HG03520 (cell line): Measurements from ENCODE around the gene ZNF322.

ENCODE experiments used
- ATAC-seq: cut with Tn5 transposase; IDR thresholded peaks from one replicate; pipeline ENCODE4 v1.9.1; 2021; ENCODE audit warnings: mild to moderate bottlenecking, moderate library complexity; ENCODE audit not compliant: unreplicated experiment

The ZNF322 gene

DNA sequence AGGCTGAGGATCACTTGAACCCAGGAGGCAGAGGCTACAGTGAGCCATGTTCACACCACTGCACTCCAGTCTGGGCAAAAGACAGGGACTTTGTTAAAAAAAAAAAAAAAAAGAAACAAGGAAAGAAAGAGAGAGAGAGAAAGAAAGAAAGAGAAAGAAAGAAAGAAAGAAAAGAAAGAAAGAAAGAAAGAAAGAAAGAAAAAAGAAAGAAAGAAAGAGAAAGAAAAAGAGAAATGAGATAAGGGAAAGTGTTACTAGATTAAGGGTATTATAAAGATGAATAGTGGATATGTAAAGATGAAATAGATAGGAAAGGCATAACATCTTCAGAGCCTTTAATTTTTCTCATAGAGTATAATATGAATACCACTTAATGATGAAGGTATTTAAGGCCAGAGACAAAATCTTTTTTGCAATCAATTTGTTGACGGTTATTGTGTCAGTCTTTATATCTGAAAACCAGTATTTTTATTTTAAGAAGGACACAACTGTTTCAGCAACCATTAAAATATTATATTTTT is 36.1 kb downstream of the ZNF322 start:
- no peak for ATAC-seq

DNA sequence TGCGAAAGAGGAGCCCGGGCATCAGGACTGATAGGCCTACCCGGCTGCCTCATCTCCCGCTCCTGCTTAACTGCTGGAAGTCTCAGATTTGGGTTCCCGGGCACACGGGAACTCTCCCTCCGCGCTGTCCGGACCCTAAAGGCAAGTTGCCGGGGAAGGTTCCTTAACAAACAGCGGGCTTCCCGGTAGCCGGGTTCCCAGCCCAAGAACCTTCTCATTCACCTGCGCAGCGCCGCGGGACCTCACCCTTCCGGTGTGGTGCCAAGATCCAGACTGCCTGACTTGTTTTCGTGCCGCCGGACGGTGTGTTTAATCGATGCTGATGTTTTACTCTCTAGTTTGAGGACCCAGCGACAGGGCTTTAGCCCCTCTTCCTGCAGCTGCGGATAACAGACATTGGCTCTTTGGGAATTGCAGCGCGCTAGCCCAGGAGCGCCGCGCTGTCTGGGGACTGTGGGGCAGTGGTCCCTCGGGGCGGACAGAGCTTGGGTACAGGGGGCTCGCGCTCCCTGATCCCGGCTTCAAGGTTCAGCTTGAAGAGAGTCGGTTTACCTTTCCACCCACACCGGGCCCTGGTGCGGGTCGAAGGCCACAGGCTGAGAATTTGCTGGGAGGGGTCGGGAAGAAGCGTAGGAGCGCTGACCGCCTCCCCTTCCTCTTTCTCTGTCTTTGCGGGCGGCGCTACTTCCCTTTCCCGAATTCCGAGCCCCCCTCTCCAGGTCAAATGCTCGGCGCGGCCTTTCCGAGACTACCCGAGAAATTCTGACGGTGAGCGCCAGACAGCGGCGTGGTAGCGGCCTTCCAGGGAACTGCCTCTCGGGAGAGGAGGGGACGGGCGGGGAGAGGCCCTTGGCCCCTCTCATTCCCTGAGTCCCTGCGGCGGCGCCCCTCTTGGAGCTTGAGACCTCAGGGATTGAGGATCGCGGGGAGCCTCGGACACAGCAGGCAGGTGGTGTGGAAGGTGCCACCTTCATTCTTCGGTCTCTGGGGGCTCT is 45.6 kb downstream of the ZNF322 start:
- ATAC-seq, result no peak

DNA sequence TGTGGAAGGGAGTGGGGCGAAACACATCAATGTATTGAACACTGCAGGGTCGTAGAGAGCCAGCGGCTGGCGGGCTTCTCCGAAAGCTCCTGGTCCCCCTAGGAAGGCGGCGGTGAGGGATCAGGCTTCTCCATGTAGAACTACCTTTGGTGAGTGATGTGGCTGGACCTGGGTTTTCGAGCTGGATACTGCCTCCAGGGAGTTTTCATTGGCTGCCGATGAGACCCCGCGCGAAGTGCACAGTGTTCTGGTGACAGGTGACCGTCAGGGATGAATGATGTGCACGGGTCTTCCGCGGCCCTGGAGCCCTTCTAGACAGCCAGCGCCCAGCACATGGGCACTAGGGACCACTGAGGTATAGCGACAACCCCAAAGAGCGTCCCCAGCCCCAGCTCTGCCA is 46.3 kb downstream of the ZNF322 start:
- ATAC-seq, result no peak

DNA sequence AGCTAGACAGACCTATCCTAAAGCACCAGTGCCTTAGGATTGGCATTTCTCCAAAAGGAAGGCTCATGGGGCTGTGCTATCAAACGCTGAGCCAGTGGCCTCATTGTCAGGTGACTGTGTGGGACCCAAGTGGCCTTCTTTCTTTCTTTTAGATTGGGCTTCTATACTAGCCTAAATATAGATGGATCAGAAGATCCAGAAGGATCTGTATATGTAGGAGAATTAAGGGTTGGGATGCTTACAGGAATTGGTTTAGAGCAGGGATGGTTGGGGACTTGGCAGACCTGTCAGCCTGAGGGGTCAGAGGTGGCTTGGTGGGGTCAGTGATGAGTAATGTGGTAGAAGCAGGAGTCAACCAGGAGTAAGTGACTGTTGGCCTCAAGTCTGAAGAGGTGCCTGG is 47.9 kb downstream of the ZNF322 start:
- ATAC-seq, result no peak

DNA sequence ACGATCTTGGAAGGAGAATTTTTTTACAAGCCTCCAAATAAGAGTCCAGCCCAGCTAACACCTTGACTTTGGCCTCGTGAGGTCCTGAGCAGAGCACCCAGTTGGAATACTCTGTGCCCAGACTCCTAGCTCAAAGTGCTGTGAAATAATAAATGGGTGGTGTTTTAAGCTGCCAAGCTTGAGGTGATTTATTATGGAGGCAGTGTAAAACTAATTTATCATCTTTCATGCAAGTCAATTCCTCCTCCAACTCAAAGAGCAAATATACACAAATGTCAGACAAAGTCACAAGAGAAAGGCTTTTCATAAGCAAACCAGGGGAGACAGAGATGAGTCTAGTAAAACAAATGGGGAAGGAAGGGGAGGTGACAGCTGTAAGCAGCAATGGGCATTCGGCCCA is 50.1 kb downstream of the ZNF322 start:
- ATAC-seq, result no peak

DNA sequence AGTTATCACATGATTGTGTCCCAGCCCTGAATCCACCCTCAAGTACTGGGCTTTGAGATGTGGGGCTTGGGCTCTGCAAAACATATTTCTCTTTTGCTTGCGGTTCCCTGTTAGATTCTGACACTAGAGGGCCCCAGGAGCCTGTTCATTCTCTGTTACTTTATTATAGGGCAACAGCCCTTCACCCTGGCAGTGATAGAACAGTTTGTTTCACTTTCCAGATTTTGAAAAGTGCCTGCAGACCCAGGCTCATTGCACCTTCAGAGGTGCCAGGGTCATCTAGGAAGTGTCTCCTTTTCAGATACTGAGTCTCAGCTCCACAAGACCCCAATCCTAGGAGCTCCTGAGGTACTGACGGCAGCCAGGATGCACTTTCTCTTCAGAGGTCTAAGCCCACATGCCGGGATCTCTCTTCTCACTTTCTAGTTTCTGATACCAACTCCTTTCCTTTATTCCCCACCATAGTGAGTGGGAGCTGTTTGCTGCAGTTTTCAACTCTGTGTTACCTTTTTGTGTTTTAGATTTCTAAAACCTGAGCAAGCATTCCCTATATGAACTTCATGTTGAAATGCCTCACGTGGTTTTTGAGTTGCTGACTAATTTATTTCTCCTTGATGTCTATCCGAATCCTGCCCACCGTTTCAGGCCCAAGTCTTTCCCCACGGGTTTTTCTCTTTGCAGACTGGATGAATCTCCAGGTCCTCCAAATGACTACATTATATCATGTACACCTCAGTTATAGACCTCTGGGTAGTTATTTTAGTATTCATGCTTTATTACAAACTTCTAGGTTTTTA is 51.9 kb downstream of the ZNF322 start:
- ATAC-seq, result no peak

DNA sequence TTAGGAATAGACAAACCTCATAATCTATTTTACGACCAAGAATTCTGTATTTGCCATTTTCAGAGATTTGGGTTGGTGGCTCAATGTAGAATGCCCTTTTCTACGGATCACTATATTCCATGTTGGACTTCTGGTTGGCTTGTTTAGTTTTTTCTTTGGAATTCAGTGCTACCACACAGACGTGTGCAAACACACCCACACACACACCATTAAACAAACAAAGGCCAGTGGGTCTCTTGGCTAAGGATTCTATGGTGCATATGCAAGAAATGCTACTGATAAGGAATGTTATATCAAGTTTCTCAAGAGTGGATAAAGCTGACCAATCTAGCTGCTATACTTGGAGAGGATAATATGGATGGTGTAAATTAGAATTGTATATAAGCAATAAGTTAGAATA is 54.7 kb downstream of the ZNF322 start:
- ATAC-seq, result no peak

DNA sequence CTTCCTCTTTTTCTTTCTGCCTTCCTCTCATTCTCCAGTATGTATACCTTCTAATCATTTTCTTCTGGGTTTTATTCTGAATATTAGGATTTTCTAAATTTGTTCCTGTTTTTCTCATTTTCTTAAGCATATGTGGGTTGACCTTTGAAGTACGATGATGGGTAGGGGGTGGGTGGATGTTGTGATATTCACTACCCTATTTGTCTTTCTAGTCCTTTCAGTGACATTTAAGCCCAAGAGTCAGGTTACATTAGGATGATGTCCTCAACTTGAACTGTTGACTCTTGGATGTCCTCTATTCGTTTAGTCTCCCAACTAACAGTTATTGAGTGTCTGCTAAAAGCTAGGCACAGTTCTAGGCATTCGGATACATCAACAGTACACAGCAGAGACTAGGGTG is 55.5 kb downstream of the ZNF322 start:
- no peak for ATAC-seq

DNA sequence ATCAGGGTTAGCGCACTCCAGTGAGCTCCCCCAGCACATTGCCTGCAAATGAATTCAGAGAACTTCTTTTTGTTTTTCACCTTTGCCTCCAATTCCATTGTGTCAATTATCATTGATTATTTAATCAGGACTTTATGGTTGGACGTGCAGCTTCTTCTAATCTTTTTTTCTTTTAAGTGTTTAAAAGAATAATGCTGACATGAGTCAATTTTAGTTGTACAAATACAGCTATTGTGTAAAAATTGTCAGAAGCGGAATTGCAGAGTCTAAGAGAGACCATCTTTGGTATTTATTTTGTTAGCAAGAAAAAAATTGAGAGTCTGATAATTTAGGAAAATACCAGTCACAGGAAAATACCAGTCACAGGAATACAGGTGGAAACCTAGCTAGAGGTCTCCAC is 57.3 kb downstream of the ZNF322 start:
- no peak for ATAC-seq

DNA sequence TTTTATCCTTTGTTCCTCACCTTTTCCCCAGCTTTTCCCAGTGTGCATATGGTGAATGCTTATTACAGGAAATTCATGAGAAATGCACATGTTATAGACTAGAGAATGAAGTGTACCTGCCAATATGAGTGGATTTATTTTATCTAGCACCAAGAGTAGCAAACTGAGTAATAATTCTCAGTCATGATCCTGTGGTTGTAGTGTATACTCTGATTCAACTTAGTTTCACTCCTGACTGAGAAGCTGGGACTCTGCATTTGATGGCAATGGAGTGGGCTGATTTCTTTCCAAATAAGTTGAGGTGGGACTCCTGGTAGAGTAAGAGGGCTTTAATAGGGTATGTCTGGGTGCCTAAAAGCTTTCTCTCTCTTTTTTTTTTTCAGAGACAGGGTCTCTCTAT is 58.8 kb downstream of the ZNF322 start:
- no peak for ATAC-seq

DNA sequence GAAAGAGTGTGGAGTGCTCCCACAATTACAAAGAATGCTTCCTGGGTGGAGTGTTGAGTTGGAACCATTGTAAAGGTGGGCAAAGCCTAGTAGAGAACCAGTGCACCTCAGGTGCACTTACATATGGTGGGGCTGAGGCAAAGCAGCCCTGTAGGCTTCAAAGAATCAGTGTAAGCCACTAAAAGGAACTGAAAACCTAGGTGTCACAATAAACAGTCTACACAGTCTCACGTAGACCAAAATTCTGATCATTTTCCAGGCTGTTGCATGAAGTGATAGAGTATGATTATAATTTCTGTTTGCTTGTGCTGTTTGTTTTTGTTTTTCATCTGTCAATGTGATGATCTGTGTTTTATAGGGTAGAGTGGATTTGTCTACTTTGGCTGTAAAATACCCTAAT is 60.0 kb downstream of the ZNF322 start:
- ATAC-seq, result no peak

DNA sequence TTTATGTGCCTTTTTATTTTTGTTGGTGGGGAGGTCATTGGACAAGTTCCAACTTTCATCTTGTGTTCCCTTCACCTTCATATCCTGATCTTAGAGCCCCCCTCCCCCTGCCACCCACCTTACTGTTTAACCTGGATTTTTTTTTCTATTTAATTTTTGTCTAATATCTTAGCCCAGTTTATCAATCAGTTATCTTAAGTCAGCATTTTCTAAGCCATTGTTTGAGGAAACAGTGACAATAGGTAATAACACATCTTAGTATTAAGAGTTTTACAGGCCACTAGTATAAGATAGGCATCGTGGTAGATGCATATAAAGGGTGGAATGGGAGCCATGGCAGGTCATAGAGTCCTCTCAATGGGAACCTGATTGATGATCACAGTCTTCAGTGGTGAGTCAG is 60.4 kb downstream of the ZNF322 start:
- no peak for ATAC-seq

DNA sequence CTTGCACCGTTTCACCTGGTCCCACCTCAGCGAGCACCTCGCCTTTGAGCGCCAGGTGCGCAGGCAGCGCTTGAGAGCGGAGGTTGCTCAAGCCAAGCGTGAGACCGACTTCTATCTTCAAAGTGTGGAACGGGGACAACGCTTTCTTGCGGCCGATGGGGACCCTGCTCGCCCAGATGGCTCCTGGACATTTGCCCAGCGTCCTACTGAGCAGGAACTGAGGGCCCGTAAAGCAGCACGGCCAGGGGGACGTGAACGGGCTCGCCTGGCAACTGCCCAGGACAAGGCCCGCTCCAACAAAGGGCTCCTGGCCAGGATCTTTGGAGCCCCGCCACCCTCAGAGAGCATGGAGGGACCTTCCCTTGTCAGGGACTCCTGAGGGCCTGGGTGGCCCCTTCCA is 61.3 kb downstream of the ZNF322 start:
- ATAC-seq, result no peak

DNA sequence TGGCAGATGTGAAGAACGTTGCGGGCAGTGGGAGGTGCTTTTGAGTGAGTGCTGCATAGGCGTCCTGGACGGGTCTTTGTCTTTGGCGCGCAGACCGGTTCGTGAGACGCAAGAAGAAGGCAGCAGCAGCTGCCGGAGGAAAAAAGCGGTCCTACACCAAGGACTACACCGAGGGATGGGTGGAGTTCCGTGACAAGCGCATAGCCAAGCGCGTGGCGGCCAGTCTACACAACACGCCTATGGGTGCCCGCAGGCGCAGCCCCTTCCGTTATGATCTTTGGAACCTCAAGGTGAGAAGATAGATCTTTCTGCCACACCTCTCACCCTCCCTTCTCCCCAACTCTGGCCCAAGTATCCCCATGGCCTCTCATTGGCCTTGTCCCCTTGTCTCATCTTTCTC is 61.7 kb downstream of the ZNF322 start:
- ATAC-seq, result no peak

DNA sequence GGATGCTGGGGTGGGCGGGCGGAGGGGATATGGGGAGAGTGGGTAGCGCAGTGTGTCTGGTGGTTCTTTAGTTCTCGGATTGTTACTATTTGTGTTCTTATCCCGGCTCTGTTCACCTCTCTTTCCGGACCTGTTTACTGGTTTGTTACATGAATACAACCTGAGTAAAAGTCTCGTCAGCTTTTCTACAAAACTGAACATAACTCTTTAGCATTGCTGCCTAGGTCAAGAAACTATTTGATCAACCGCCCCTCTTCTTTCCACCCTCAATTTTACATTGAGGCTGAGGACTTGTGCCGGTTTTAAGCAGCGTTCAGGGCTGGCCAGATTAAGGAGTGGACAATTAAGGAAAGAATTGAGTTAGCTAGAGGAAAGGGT is 62.2 kb downstream of the ZNF322 start:
- ATAC-seq, result no peak

DNA sequence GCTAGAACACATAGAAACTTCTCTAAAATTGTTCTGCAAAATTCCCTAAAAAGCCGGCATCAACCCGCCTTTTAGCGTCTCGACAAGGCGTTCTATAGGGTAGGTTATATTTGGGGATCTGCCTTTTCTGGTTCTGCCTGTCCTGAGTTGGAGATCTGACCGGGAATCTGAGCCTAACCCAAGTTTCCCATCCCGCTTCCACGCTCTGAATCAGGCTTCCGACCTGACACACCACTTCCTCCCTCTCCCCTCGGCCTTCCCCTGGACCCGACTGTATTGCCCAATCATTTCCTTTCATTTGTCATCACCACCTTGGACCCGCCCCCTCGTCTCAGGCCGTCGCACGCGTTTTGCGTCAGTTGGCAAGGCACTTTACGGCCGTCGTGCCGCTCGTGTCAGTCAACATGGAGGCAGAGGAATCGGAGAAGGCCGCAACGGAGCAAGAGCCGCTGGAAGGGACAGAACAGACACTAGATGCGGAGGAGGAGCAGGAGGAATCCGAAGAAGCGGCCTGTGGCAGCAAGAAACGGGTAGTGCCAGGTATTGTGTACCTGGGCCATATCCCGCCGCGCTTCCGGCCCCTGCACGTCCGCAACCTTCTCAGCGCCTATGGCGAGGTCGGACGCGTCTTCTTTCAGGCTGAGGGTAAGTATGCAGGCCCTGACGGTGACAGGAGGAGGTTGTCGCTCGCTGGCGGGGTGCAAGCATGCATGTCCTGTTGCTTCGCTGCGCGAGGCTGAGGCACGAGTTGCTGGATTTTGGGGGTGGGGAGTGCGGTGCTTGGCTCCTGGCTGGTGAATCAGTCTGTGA is 62.8 kb downstream of the ZNF322 start, which contains the start of gene ABT1:
TSS of gene ABT1 (plus strand) at position 375 of the 810 bp plus-strand sequence. CDS start at position 405, 30 bp downstream.
- peak; percentile 74 for ATAC-seq

DNA sequence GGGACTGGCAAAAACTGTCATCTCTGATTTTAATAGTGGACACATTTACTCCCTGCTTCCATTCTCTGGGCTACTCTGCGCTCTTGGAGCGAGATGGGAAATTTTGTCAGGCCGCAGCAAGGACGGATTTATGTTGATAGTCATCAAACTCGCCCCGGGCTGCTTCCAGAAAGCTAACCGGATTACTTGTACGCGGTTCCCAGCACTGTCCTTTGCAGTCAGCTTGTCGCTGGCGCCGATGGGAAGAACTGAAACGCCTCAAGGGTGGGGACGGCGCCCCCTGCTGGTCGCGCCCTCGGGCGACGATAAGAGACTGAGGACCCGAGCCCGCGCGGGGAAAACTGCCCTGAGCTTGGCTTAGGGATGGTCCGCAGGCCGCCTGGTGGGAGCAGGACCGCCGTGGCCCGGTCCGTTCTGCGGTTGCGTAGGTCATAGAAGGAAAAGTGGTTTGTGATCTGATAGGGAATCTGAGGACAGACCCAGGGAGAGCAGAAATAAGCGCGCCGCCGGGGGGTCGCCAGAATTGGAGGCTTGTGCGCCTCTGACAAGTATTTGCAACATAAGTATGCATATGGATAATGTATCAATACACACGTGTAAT is 63.8 kb downstream of the ZNF322 start:
- ATAC-seq, result peak; percentile 53

DNA sequence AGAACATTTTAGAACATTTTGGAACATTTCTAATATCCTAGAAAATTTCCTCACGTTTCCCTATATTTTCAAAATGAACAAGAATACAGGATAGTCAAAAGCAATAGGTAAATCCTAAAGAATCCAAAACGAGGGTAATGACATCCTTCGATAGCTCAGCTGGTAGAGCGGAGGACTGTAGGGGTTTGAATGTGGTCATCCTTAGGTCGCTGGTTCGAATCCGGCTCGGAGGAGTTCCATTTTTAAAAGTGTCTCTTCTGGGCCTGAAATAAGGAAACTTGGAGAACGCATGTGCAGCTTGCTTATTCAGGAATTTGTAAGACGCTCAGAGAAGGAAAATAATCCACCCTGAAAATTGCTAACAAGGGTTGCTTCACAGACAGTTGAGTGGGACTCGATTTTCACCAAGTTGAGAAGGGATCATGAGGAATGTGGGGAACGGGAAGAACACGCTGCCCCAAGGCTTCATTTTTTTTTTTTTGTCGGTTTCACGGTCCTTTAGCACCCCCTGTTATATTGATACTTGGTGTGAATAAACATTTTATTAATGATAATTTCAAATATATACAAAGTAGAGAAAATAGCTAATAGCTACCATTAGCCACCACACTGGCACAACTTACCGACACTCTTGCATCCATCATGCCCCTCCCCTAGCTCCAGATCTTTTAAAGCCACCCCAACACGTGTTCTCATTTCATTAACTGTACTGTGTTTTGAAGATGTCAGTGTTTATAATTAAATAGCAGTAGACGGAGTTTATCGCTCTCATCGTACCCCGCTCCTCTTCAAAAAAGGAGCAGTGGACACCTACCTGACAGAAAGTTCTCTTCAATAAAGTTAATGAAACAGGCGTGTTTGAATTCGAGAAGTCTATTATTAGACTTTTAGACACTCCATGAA is 64.6 kb downstream of the ZNF322 start:
- no peak for ATAC-seq

DNA sequence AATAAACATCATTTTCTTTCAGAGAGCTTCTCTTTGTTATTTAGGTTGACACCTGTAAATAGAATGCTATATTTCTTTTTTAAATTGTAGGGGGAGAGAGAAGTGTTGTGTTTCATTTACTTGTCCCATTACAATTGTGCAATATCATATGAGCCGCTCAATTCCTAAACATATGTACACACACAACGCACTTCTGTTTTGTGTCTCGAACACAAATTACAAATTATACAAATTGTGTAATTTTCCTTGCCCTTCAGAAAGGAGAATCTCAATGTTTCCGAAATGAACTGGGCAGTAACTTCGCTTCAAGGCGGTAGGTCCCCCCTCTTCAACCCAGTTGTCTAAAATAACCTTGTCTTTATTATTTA is 65.4 kb downstream of the ZNF322 start:
- ATAC-seq, result no peak
